ENCODE measurements around the gene CHRNA4. TPM values are rescaled to one million over a fixed set of nuclear protein-coding genes. Genes with fewer than 3 reads are reported as not detected.

CHRNA4 gene
- total and polyA plus RNA-seq, 9 donors = 0.44 to 2.3 (median 0.76) TPM

GRCh38 chr20:63326314-63327230 lies 34.6 kb downstream of the CHRNA4 start:
- 75% methylated on average over 13 of the region's 15 CpGs for WGBS (ENCODE audit: insufficient coverage)
- H3K27me3 ChIP-seq (ENCODE audit: control insufficient read depth, insufficient read depth, low read length) = no peaks in the 10 kb centered on the region
- no peak overlapping the region for H3K4me3 ChIP-seq (ENCODE audit: low read length)
- peaks cover under 1% of the 10 kb centered on the region for H3K9me3 ChIP-seq (replicated peaks; ENCODE audit: control insufficient read depth, low read depth, low read length)
- DNase-seq = no peak
- no peaks in the 10 kb centered on the region for H3K36me3 ChIP-seq (ENCODE audit: control insufficient read depth, insufficient read depth, low read length)
- peaks cover 31% of the 10 kb centered on the region for H3K4me1 ChIP-seq (ENCODE audit: control insufficient read depth, insufficient read depth, low read length)
- H3K27ac ChIP-seq (ENCODE audit: low read length) = no peak overlapping the region

GRCh38 chr20:63325554-63326313 lies 35.4 kb downstream of the CHRNA4 start:
- Histone ChIP-seq H3K36me3 (ENCODE audit: control insufficient read depth, insufficient read depth, low read length) (no peaks in the 10 kb centered on the region), H3K4me3 (ENCODE audit: low read length) (no peak overlapping the region), H3K4me1 (ENCODE audit: control insufficient read depth, insufficient read depth, low read length) (peaks cover 34% of the 10 kb centered on the region), H3K27ac (ENCODE audit: low read length) (no peak overlapping the region), H3K27me3 (ENCODE audit: control insufficient read depth, insufficient read depth, low read length) (no peaks in the 10 kb centered on the region), H3K9me3 (replicated peaks; ENCODE audit: control insufficient read depth, low read depth, low read length) (no peaks in the 10 kb centered on the region)
- DNase-seq = no peak
- WGBS (ENCODE audit: insufficient coverage) = 88% methylated on average over 7 of the region's 8 CpGs

- 72% methylated on average over 5 of the region's 10 CpGs for whole genome bisulfite sequencing (ENCODE audit: insufficient coverage)
- H3K4me3 ChIP-seq (ENCODE audit: low read length) = no peak overlapping the region
- H3K4me1 ChIP-seq (ENCODE audit: control insufficient read depth, insufficient read depth, low read length) = peaks cover 34% of the 10 kb centered on the region
- H3K36me3 ChIP-seq (ENCODE audit: control insufficient read depth, insufficient read depth, low read length) = no peaks in the 10 kb centered on the region
- H3K27me3 ChIP-seq (ENCODE audit: control insufficient read depth, insufficient read depth, low read length) = no peaks in the 10 kb centered on the region
- no peaks in the 10 kb centered on the region for H3K9me3 ChIP-seq (replicated peaks; ENCODE audit: control insufficient read depth, low read depth, low read length)
- no peak overlapping the region for H3K27ac ChIP-seq (ENCODE audit: low read length)
- no peak for DNase-seq
These were observed 36.1 kb downstream of the CHRNA4 start for GRCh38 chr20:63325021-63325471.

- no peaks in the 10 kb centered on the region for H3K36me3 ChIP-seq (ENCODE audit: control insufficient read depth, insufficient read depth, low read length)
- no peak overlapping the region for H3K27ac ChIP-seq (ENCODE audit: low read length)
- WGBS (ENCODE audit: insufficient coverage) = 40% methylated on average over 3 of the region's 18 CpGs
- H3K4me3 ChIP-seq (ENCODE audit: low read length) = no peak overlapping the region
- peak; percentile 85 for DNase-seq
- no peaks in the 10 kb centered on the region for H3K9me3 ChIP-seq (replicated peaks; ENCODE audit: control insufficient read depth, low read depth, low read length)
- H3K4me1 ChIP-seq (ENCODE audit: control insufficient read depth, insufficient read depth, low read length) = peaks cover 32% of the 10 kb centered on the region
- no peaks in the 10 kb centered on the region for H3K27me3 ChIP-seq (ENCODE audit: control insufficient read depth, insufficient read depth, low read length)
These were observed 37.7 kb downstream of the CHRNA4 start for GRCh38 chr20:63323357-63323981.

- Histone ChIP-seq H3K27me3 (ENCODE audit: control insufficient read depth, insufficient read depth, low read length) (no peaks in the 10 kb centered on the region), H3K4me1 (ENCODE audit: control insufficient read depth, insufficient read depth, low read length) (peaks cover 32% of the 10 kb centered on the region), H3K9me3 (replicated peaks; ENCODE audit: control insufficient read depth, low read depth, low read length) (no peaks in the 10 kb centered on the region), H3K27ac (ENCODE audit: low read length) (peak overlapping the region; percentile 42), H3K4me3 (ENCODE audit: low read length) (no peak overlapping the region), H3K36me3 (ENCODE audit: control insufficient read depth, insufficient read depth, low read length) (no peaks in the 10 kb centered on the region)
- 7% methylated on average over 11 of the region's 15 CpGs for WGBS (ENCODE audit: insufficient coverage)
- DNase-seq = no peak
These were observed 38.2 kb downstream of the CHRNA4 start for GRCh38 chr20:63322933-63323273.

GRCh38 chr20:63322146-63322932 lies 38.8 kb downstream of the CHRNA4 start:
- DNase-seq = no peak
- Histone ChIP-seq H3K27me3 (ENCODE audit: control insufficient read depth, insufficient read depth, low read length) (no peaks in the 10 kb centered on the region), H3K4me1 (ENCODE audit: control insufficient read depth, insufficient read depth, low read length) (peaks cover 32% of the 10 kb centered on the region), H3K36me3 (ENCODE audit: control insufficient read depth, insufficient read depth, low read length) (no peaks in the 10 kb centered on the region), H3K9me3 (replicated peaks; ENCODE audit: control insufficient read depth, low read depth, low read length) (no peaks in the 10 kb centered on the region), H3K4me3 (ENCODE audit: low read length) (no peak overlapping the region), H3K27ac (ENCODE audit: low read length) (peak overlapping the region; percentile 42)
- WGBS (ENCODE audit: insufficient coverage) = 50% methylated on average over 31 of the region's 34 CpGs

GRCh38 chr20:63321148-63321831 lies 39.9 kb downstream of the CHRNA4 start:
- H3K27me3 ChIP-seq (ENCODE audit: control insufficient read depth, insufficient read depth, low read length) = no peaks in the 10 kb centered on the region
- no peak overlapping the region for H3K27ac ChIP-seq (ENCODE audit: low read length)
- H3K4me3 ChIP-seq (ENCODE audit: low read length) = no peak overlapping the region
- H3K36me3 ChIP-seq (ENCODE audit: control insufficient read depth, insufficient read depth, low read length) = no peaks in the 10 kb centered on the region
- no peaks in the 10 kb centered on the region for H3K9me3 ChIP-seq (replicated peaks; ENCODE audit: control insufficient read depth, low read depth, low read length)
- H3K4me1 ChIP-seq (ENCODE audit: control insufficient read depth, insufficient read depth, low read length) = peaks cover 24% of the 10 kb centered on the region
- peak; percentile 86 for DNase-seq
- 25% methylated on average over 16 of the region's 20 CpGs for WGBS (ENCODE audit: insufficient coverage)

GRCh38 chr20:63320616-63321147 lies 40.5 kb downstream of the CHRNA4 start:
- DNase-seq = no peak
- Histone ChIP-seq H3K27me3 (ENCODE audit: control insufficient read depth, insufficient read depth, low read length) (no peaks in the 10 kb centered on the region), H3K27ac (ENCODE audit: low read length) (no peak overlapping the region)

GRCh38 chr20:63320041-63320511 lies 41.1 kb downstream of the CHRNA4 start:
- H3K4me3 ChIP-seq (ENCODE audit: low read length) = no peak overlapping the region
- H3K4me1 ChIP-seq (ENCODE audit: control insufficient read depth, insufficient read depth, low read length) = peaks cover 31% of the 10 kb centered on the region
- H3K36me3 ChIP-seq (ENCODE audit: control insufficient read depth, insufficient read depth, low read length) = no peaks in the 10 kb centered on the region
- 77% methylated on average over 23 of the region's 23 CpGs for WGBS (ENCODE audit: insufficient coverage)
- no peaks in the 10 kb centered on the region for H3K9me3 ChIP-seq (replicated peaks; ENCODE audit: control insufficient read depth, low read depth, low read length)
- no peaks in the 10 kb centered on the region for H3K27me3 ChIP-seq (ENCODE audit: control insufficient read depth, insufficient read depth, low read length)
- no peak overlapping the region for H3K27ac ChIP-seq (ENCODE audit: low read length)
- DNase-seq = no peak

More at GRCh38 chr20:63320616-63321147, 40.5 kb downstream of the CHRNA4 start:
- Histone ChIP-seq H3K9me3 (replicated peaks; ENCODE audit: control insufficient read depth, low read depth, low read length) (no peaks in the 10 kb centered on the region), H3K36me3 (ENCODE audit: control insufficient read depth, insufficient read depth, low read length) (no peaks in the 10 kb centered on the region), H3K4me1 (ENCODE audit: control insufficient read depth, insufficient read depth, low read length) (peaks cover 25% of the 10 kb centered on the region), H3K4me3 (ENCODE audit: low read length) (no peak overlapping the region)
- WGBS (ENCODE audit: insufficient coverage) = 68% methylated on average over 8 of the region's 10 CpGs

Measured in muscle of leg (tissue), 11 donors.